ENCODE results near the gene TENM4.

Gene TENM4

DNA sequence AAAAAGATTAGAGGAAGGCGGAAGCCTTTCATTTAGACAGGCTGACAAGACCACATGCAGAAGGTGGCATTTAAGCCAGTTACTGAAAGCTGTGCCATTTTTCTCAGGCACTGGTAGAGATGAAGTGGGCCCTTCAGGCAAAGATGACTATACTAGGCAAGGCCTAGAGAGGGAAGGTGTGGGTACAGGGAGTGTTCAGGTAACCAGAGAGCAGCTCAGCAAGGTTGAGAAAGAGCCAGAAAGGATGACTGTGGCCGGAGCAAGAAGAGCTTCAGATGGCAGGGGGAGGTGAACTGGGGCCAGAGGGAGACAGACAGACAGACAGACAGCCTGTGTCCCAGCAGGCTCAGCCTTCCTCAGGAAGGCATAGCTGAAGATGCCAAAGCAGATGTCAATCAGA is 778.0 kb downstream of the TENM4 start:
- DNase-seq (ENCODE audit: low read depth in 3 of 3), result no peak

DNA sequence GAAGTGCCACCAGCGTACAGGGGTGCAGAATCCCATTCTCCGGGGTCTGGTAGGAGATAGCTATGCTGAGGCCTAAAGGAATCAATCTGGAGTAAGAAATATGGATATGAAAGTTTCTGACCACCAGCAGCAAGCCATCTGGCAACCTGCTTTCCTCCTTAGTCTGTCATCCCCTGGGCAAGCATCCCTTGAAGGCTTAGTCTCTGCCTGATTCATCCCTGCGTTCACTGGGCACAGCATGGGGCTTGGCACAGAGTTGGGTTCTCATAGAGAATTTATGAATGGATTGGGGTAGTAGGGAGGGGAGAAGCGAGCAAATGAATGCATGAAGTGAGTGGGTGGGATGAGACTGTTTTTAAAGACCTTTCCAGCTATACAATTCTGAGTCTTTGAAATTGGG is 780.4 kb downstream of the TENM4 start:
- no peak for DNase-seq (ENCODE audit: low read depth in 3 of 3)

DNA sequence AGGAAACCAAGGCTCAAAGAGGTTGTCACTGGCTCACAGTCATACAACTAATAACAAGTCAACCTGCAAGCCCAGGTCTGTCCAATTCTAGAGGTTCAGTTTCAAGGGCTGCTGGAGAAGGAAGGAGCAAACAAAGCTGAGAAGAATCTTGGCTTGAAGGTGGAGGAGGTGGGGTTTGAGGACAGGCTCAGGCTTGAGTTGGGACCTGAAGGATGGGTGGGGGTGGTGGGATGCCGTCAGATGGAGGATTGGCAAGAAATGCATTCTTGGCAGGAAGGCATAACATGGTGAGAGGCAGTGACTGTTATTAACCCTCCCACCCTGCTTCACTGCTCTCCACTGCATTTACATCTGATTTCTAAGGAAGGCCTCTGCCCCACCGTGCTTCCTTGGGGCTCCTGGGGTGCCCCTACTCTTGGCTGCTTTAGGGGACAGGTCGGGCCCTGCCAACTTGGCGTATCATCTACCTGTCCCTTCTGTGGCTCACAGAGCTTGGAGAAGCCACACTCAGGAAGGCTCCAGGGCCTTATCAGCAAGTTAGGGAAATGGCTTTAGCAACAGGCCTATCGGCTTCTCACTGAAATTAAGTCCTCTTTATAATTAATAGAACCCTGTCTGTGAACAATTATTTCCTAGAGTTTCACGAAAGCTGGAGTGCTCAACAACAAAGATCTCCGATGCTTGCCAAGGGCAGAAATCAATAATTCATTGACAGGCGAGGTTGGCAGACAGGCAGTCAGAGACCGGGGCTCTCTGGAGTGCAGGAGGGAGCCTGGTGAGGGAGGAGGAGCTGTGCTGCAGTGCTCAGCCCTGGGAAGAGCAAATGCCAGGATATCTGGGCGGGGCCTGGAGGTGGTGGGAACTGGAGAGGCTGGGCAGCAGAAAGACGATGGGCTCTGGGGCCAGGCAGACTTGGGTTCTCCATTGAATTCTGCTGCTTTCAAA is 781.2 kb downstream of the TENM4 start:
- no peak for DNase-seq (ENCODE audit: low read depth in 3 of 3)

DNA sequence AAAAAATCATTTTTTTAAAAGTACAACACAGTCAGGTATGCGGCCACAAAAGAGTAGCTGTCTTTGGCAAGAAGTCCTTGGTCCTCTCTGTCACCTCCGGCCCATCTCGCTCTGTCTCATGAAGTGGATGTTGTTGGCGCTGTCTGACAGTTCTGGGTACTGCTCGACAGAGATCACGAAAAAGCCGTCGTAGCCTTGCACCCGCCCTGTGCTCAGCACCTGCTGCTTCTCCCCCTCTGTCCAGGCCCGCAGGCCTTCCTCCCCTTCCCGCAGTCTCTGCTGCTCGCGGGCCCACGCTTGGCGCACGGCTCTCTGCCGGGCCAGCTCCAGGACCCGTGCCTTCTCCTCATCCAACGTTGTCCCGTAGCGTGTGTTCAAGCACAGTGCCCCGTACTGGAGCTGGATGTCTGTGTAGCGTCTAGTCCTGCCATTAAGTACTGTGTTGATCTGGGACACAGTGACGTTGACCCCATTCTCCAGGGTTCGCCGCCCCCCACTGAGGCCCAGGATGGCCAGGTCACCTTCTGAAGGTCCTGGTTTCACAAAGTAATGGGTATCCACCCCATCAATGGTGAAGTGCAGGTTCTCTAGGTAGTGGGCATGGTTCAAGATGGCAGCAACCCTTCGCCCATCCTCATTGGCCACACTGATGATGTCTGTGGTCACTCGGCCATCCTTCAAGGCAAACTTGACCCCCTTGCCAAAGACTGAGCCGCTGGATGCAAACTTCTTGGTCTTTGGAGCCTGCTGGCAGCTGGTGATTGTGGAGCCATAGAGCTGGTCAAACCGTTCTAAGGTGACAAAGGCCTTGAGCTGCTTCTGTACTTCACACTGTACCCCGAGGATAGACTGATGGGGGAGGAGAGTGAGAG is 782.6 kb downstream of the TENM4 start:
- no peak for DNase-seq (ENCODE audit: low read depth in 3 of 3)

DNA sequence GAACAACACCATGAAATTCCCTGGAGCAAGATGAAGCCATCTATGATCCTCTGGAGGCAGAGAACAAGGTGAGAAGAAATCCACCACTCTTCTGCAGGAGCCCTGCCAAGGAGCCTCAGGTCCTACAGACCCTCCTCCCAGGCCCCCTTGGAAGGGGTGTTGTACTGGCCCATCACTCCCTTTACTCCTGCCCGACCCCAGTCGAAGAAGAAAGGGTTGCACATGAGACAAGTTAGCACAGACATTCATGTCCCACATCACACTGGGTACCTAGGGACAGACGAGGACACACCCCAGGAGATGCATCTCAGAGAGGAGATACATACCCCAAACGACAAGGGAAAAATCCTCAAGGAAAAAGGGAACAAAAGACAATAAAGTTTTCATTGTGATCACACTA is 783.4 kb downstream of the TENM4 start:
- DNase-seq (ENCODE audit: low read depth in 3 of 3), result no peak

DNA sequence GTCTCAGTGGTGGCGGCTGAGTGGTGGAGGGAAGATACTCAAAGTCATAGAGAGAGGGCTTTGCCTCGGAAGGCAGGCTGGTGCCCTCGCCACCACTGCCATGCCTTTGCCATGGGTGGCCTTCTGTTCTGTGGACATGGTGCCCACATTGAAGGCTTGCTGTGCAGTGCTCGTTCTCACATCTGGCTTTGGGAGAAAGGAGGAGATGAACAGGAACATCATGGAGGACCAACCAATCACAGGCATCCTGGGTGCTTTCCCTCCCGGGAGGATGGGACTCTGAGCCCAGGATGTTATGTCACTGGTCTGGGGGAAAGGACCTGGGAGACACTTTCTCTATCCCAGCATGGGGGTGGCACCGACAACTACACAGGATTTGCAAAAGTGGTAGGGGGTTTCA is 783.8 kb downstream of the TENM4 start:
- DNase-seq (ENCODE audit: low read depth in 3 of 3), result no peak

DNA sequence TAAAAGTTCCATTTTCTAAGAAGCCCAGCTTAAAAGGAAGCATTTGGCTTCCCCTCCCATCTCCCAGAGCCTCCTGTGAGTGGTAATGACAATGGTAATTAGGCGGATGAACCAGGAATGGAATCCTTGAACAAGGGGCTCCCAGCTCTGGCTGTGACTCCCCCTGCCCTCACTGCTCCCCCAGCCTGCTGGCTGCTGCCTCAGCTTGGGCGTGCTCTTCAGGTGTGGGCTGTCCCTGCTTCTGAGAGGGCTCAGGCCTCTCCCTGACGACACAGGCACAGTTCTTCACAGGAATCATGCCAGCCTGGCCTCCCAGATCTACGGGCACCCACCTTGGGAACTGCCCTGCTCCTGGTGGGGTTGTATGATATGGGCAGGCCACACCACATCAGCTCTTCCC is 784.5 kb downstream of the TENM4 start:
- DNase-seq (ENCODE audit: low read depth in 3 of 3), result no peak

DNA sequence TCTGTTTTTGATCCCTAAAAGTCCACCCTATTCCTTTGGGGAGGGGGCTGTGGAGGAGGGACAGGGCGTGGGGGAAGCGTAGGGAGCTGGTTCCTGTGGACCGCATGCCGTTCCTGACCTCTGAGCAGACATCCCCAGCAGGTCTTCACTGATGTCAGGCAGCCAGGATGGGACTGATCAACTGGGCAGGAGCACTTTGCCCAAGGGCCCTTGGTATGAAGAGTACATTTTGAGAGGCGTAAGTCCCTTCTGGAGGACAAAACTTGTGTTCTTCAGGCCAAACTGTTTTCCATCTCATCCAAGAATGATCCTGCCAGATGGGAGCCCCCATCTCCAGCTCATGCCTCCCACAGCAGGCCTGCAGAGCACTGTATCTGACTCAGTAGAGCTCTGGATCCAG is 785.3 kb downstream of the TENM4 start:
- DNase-seq (ENCODE audit: low read depth in 3 of 3), result no peak

DNA sequence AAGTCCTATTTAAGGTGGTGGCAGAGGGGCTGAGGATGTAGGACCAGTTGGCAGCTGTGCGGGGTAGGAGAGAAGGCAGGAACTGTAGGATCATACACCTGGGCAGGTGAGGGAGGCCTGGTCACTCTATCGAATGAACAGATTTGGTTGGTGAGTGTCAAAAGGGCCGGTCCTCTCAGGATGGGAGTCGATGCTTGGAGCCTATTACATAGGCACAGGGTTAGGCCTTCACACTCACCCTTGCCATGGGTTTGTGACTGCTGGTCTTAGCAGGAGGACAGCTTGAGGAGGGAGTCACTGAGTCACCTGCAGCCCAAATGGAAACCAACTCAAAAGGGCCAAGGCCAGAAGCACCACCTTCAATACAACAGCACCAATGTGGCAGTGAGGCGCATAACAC is 786.0 kb downstream of the TENM4 start:
- no peak for DNase-seq (ENCODE audit: low read depth in 3 of 3)

DNA sequence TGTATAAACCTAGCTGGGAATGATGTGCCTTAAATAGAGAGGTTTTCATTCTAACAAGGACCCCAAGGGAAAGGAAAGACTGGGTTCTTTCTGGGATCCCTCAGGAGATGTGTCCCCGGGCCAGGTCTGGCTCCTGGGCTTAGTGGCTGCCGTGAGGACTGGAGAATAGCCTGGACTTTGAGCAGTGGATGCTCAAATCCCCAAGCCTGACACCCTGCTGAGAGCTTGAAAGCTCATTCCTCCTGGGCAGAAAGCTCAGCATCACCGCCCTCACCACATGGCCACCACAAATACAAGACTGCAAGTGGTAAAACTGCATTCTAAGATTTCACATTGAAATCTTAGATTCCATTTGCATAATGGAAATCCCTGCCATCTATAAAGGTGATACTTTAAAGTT is 786.8 kb downstream of the TENM4 start:
- no peak for DNase-seq (ENCODE audit: low read depth in 3 of 3)

DNA sequence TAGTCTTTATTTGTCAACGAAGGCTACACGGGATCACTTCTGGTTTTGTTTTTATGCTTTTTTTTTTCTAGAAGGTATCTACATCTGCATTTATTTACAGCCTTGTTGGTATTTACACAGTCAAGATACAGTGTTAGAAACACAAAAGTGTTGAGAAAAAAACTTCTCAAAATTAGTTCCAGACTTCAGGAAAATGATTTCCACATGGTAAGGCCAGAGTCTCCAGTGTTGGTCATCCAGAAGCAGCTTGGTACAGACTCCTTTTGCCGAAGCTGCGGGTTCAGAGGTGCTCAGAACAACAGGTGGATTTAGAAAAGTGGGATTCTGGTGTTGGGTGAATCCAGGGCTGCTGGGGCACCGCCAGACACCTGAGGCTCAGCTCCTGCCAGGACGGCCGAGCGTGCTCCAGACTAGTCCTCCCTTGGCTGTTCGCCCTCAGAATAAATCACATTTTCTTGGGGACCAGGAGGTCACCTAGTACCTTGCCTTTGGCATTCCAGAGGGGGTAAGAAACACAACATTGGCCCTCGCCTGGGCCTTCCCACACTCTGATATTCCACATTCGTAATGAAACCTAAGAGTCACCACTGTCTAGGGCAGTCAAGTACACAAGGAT is 787.4 kb downstream of the TENM4 start:
- DNase-seq (ENCODE audit: low read depth in 3 of 3), result no peak

DNA sequence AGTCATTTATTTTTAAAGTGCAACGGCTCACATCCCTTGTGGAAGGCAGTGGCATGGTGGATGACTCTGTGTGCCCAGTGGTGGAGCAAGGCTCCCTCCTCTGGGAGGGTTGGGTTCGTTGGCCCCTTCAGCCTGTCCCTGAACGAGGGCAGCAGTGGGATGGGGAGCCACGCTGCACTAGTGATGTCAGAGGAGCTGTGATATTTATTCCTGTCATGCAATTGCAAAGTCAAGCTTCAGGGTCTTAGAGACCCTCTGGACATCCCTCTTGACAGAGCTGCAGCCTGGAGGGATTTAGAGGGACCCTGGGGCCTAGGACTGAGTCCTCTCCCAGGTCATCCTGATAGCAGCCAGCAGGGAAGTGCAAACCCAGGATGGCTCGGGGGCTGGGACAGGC is 788.0 kb downstream of the TENM4 start:
- DNase-seq (ENCODE audit: low read depth in 3 of 3), result no peak

DNA sequence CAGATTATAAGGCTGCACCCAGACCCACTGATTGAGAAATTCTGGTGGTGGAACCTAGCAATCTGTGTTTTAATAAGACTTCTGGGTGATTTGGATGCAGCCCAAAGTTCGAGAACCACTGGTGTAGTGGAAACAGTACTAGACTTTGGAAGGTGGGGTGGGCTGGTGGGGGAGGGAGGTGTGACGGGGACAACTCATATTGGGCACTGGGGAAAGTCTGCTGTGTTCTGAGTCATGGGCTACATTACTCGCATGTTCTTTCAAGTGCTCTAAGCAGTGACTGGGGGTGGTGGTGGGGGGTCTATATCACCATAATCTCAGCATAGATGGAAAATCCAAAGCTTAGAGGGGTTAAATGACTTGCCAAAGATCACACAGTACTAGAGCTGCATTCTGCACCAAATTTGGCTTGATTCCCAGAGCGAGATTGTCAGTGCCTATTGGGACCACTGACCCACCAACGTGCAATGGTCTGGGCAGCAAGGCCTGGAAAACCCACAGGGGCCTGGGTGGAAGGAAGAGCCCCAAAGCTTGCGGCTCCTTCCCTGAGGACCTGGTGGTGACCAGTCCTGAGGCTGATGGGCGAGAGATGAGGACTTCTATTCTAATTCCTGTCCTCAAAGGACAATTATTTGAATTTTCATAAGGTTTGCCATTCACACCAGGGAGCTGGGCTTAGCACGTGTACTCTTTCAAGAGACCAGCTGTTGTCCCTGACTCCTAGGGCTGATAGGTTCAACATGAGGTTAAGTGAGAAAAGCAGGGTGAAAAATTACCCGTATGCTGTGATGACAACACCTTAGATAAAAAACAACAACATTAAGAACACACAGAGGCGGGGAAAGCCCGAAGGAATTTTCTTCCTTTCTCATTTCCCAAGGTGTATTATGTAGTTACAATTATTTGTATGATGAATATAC is 788.6 kb downstream of the TENM4 start:
- DNase-seq (ENCODE audit: low read depth in 3 of 3), result peak; percentile 5 to 62 (median 7)

DNA sequence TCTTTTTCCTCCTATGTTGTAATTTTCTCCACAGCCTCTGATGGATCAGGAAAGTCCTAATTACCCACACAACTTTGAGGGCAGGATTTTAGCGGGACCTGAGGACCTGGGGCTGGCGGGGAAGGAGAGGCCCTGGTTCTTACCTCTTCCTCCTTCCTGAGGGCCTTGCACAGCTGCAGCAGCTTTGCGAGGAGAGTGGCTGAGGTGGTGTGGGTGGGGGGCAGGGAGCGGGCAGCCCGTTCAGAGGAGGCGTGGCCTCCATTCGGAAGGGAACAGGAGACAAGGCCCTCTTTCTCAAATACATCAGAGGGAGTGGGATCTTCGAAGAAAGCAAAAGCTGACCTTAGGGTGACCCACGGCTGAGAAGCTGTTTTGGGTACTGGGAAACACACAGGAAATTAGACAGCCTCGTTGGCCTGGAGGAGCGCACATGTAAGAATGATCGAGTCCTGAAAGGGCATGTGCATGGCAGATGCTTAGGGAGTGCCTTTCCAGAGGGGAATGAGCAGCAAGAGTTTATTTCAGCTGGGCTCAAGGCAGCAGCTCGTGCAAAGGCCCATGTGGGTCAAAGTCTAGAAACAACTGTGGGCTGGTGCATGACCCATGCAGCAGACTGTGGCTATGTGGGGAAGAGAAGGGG is 789.6 kb downstream of the TENM4 start:
- no peak for DNase-seq (ENCODE audit: low read depth in 3 of 3)

DNA sequence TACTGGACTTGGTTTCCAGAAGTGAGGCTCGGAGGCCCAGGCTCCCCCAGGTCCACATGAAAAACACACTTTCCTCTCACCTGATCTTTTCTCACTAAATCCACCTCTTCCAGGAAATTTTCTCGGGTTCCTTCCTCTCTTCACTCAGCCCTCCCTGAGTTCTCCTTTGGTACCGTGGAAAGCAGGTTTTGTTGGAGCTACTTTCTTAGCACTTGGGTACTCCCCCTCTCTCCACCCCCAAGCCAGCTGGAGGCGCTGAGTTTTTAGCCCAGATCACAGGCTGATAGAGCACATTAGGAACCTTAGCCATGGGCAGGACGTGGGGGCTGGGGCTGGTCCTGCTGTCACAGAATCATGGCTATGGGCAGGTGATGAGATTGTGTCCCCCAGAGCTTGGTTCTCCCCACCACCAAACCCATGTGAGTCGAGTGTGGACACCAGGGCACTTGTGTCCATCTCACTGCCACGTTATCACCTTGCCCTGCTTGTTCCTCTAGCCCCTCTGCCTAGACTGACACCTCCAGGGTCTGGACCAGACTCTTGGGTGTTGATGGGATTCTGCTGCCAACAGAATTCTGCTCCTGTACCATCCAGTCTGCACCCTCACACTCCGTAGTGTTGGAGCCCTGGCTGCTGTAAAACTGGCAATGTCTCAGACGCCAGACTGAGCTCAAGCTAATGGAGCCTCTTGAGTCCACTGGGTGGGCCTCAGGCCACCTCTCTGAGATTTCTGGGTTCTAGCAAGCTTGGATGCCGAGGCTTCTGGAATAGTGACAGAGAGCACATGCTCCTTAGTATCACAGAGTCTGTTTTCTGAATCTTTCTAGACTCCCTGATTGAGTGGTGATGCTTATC is 791.2 kb downstream of the TENM4 start:
- DNase-seq (ENCODE audit: low read depth in 3 of 3), result no peak

DNA sequence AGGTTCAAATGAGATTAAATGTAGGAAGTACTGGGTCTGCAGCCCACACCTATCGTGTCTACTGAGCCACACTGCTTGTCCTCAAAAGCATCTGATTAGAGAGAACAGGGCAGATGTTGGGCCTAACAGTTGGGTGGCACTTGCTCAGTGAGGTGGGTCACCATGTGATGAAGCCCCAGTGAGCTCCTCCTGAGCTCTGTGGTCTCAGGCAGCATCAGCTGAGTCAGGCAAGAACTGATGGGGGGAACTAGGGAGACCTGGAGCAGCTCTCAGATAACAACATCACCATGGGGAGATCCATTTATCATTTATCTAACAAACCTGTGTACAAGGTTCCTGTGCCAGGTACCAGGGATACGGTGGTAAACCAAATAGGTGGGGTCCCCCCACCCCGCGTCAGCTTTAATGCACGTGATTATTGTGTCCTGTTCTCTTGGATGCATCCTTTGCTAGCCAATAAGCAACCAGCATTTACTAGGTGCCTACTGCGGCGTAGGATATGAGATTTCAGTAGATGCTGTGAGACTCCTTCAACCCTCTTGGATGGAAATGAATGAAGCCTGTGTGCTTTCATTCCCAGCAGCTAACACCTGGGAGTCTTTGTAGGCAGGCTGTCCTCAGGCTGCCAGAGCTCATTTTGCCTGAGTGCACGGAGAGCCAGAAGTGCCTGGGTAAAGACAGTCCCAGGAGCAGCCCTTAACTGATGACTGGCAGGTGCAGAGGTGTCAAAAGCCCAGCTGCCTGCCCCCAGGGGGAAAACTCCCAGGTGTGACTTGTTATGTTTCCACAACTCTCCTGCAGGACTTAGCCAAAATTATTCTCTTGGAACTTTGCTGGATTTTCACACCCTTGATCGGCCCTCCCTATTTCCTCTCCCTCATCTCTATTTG is 792.6 kb downstream of the TENM4 start:
- no peak for DNase-seq (ENCODE audit: low read depth in 3 of 3)

DNA sequence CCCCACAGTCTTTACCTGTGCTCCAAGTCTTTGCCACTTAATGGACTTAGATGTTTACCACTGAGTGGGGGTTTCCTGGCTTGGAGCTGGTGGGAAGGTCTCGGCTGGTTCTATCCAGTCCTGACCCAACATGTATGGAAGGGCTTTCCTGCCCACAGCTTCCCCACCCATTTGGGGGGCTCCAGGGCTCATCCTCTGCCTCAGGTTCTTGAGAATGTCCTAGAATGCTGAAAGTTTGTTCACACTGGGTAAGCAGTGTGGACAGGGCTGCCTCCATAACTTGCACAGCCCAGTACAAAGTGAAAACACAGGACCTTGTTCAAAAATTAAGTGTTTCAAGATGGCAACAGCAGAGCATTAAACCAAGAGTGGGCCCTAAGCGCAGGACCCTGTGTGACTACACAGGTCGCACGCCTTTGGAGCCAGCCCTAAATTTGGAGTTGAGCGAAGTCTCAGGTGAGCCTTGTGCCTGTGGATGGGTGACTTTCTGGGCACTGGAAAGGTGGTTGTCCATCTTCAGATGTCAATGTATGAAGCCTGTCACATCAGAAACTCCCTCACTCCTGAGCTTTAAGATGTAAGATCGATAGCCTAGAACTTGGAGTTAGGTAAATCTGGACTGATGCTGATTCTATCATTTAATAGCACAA is 793.4 kb downstream of the TENM4 start:
- no peak for DNase-seq (ENCODE audit: low read depth in 3 of 3)

DNA sequence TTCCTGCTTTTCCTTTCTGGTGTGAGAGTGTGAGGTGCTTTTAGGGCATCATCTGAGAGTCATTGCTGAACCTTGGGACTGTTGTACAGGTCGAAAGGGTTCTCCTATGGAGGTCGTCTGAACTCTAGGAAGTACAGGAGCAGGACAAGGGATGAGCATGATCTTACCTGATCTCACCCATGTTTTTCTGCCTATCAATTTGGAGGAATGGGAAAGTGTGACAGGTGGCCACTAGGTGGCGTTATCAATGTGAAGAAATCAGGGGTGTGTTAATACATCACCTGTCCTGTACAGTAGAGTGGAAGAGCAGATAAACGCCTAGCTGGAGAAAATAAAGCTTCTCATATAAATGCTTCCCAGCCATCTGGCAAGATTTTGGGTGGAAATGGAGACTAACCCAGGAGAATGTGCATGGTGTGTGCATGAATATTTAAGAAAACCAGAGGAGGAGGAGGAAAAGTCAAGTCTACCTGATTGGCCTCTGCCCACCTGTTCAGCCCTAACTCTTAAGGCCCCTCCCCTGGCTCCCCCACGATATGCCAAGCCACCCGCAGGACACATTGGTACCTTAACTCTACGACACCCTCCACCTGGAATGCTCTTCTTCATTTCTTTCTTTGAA is 794.2 kb downstream of the TENM4 start:
- peak; percentile 11 to 52 (median 37) for DNase-seq (ENCODE audit: low read depth in 3 of 3)

All from stimulated activated CD4-positive, alpha-beta T cell treated with anti-CD3 and anti-CD28 coated beads, TNF-alpha, amount 100 ng/mL, for 24 hours (primary cell).